ENCODE results near the gene SYNPR. TPM values are rescaled to one million over a fixed set of nuclear protein-coding genes. Genes with fewer than 3 reads are reported as not detected.

Gene SYNPR
- total RNA-seq, 1 donor from 2014 or later = 3.7 TPM

- Mint-ChIP-seq H3K4me1 (no peaks in the 10 kb centered on the region), H3K9me3 (peaks cover 5% of the 10 kb centered on the region), H3K4me3 (no peak overlapping the region), H3K36me3 (no peaks in the 10 kb centered on the region), H3K27ac (no peak overlapping the region), H3K27me3 (ENCODE audit: low read depth) (peaks cover 9% of the 10 kb centered on the region)
- DNase-seq (ENCODE audit: low spot score in 2 of 2, unreplicated experiment in 2 of 2) = no peak
- TF ChIP-seq CTCF (IDR thresholded peaks at IDR 0.05; ENCODE audit: unreplicated experiment) = no peak
Observed at GRCh38 chr3:63593779-63594178, 315.7 kb downstream of the SYNPR start.

GRCh38 chr3:63595221-63595620, 317.1 kb downstream of the SYNPR start:
- H3K9me3 Mint-ChIP-seq = no peaks in the 10 kb centered on the region
- H3K36me3 Mint-ChIP-seq = no peaks in the 10 kb centered on the region
- H3K27me3 Mint-ChIP-seq (ENCODE audit: low read depth) = peaks cover 9% of the 10 kb centered on the region
- H3K27ac Mint-ChIP-seq = no peak overlapping the region
- H3K4me1 Mint-ChIP-seq = no peaks in the 10 kb centered on the region
- no peak overlapping the region for H3K4me3 Mint-ChIP-seq
- TF ChIP-seq CTCF (IDR thresholded peaks at IDR 0.05; ENCODE audit: unreplicated experiment) = no peak
- DNase-seq (ENCODE audit: low spot score in 2 of 2, unreplicated experiment in 2 of 2) = no peak

- Mint-ChIP-seq H3K9me3 (peaks cover 7% of the 10 kb centered on the region), H3K4me1 (no peaks in the 10 kb centered on the region), H3K36me3 (no peaks in the 10 kb centered on the region), H3K4me3 (no peak overlapping the region), H3K27me3 (ENCODE audit: low read depth) (peaks cover 12% of the 10 kb centered on the region), H3K27ac (no peak overlapping the region)
- TF ChIP-seq CTCF (IDR thresholded peaks at IDR 0.05; ENCODE audit: unreplicated experiment) = no peak
- no peak for DNase-seq (ENCODE audit: low spot score in 2 of 2, unreplicated experiment in 2 of 2)
Observed at GRCh38 chr3:63597019-63597418, 318.9 kb downstream of the SYNPR start.

GRCh38 chr3:63607716-63608115, 329.6 kb downstream of the SYNPR start:
- no peak for TF ChIP-seq CTCF (IDR thresholded peaks at IDR 0.05; ENCODE audit: unreplicated experiment)
- H3K27me3 Mint-ChIP-seq (ENCODE audit: low read depth) = peaks cover 14% of the 10 kb centered on the region
- H3K4me1 Mint-ChIP-seq = no peaks in the 10 kb centered on the region
- no peaks in the 10 kb centered on the region for H3K36me3 Mint-ChIP-seq
- no peak overlapping the region for H3K4me3 Mint-ChIP-seq
- no peak for DNase-seq (ENCODE audit: low spot score in 2 of 2, unreplicated experiment in 2 of 2)
- H3K9me3 Mint-ChIP-seq = no peaks in the 10 kb centered on the region
- H3K27ac Mint-ChIP-seq = no peak overlapping the region

- H3K9me3 Mint-ChIP-seq = no peaks in the 10 kb centered on the region
- H3K36me3 Mint-ChIP-seq = no peaks in the 10 kb centered on the region
- TF ChIP-seq CTCF (IDR thresholded peaks at IDR 0.05; ENCODE audit: unreplicated experiment) = no peak
- no peaks in the 10 kb centered on the region for H3K4me1 Mint-ChIP-seq
- no peak overlapping the region for H3K4me3 Mint-ChIP-seq
- DNase-seq (ENCODE audit: low spot score in 2 of 2, unreplicated experiment in 2 of 2) = no peak
- H3K27me3 Mint-ChIP-seq (ENCODE audit: low read depth) = peaks cover 12% of the 10 kb centered on the region
- H3K27ac Mint-ChIP-seq = no peak overlapping the region
Observed at GRCh38 chr3:63609408-63609807, 331.3 kb downstream of the SYNPR start.

- Mint-ChIP-seq H3K4me3 (no peak overlapping the region), H3K4me1 (no peaks in the 10 kb centered on the region), H3K36me3 (no peaks in the 10 kb centered on the region), H3K27me3 (ENCODE audit: low read depth) (peaks cover 12% of the 10 kb centered on the region), H3K9me3 (no peaks in the 10 kb centered on the region), H3K27ac (no peak overlapping the region)
- no peak for TF ChIP-seq CTCF (IDR thresholded peaks at IDR 0.05; ENCODE audit: unreplicated experiment)
- no peak for DNase-seq (ENCODE audit: low spot score in 2 of 2, unreplicated experiment in 2 of 2)
Observed at GRCh38 chr3:63609834-63610233, 331.7 kb downstream of the SYNPR start.
